SK-N-SH (cell line): Measurements from ENCODE around the gene SESN1. TPM values are rescaled to one million over a fixed set of nuclear protein-coding genes. Genes with fewer than 3 reads are reported as not detected.
"Not testable (repeated sequence)": the region's sequence is repeated elsewhere in the genome, so short reads cannot be mapped to it uniquely, and the experiment has no call there.

Experiments used
- CTCF ChIA-PET: fragments of 300-600, 350-600 bp; formaldehyde crosslinking; extraction: SDS; loops from one replicate; lab custom pipeline; 2021; lab: Yijun Ruan, JAX
- POLR2A ChIA-PET: fragments of 350-600 bp; sonication (Branson Sonifier 250); formaldehyde crosslinking; extraction: SDS; loops from one replicate; lab custom pipeline; 2020; ENCODE audit warnings: antibody characterized with exemption, inconsistent platforms; lab: Yijun Ruan, JAX
- DNase-seq: peaks from one replicate; pipeline ENCODE4 v3.0.0; 2012
- H2AFZ ChIP-seq: fragments of 200-600 bp; sonication (generic); 2 replicates; pipeline ENCODE4 v1.8.1; 2016; ENCODE audit warnings: antibody characterized with exemption, mild to moderate bottlenecking, low read depth
- H3F3A ChIP-seq: fragments of 200-600 bp; sonication (generic); replicated peaks from 2 replicates; pipeline ENCODE3; 2016; ENCODE audit warnings: antibody characterized with exemption, mild to moderate bottlenecking; ENCODE audit not compliant: insufficient read depth
- H3K27ac ChIP-seq, 2 experiments: fragments of 200-500 bp in 1 of 2; fragments of 200-600 bp in 1 of 2; sonication (Bioruptor generic) in 1 of 2; sonication (generic), shearing (Covaris generic) in 1 of 2; 2 replicates each; pipeline versions ENCODE4 v1.5.1 to v1.6.1; 2014 to 2016; ENCODE audit warnings: low read depth in 2 of 2, inconsistent platforms in 1 of 2, low read length in 1 of 2, mild to moderate bottlenecking in 1 of 2, mixed read lengths in 1 of 2
- H3K27me3 ChIP-seq: fragments of 200-600 bp; sonication (generic), shearing (Covaris generic); 2 replicates; pipeline ENCODE4 v1.6.1; 2016; ENCODE audit warnings: mixed run types; ENCODE audit not compliant: insufficient read depth
- H3K36me3 ChIP-seq, 2 experiments: fragments of 200-500 bp in 1 of 2; fragments of 200-600 bp in 1 of 2; sonication (Bioruptor generic) in 1 of 2; sonication (generic) in 1 of 2; replicated peaks in 1 of 2; 2 replicates each; pipeline versions ENCODE3 to v1.5.1; 2014 to 2016; ENCODE audit warnings: low read length in 1 of 2, mild to moderate bottlenecking in 1 of 2; ENCODE audit not compliant: insufficient read depth in 2 of 2, control insufficient read depth in 1 of 2
- H3K4me1 ChIP-seq, 2 experiments: fragments of 200-500 bp in 1 of 2; fragments of 200-600 bp in 1 of 2; sonication (Bioruptor generic) in 1 of 2; sonication (generic), shearing (Covaris generic) in 1 of 2; 2 replicates each; pipeline versions ENCODE4 v1.5.1 to v1.6.1; 2014 to 2016; ENCODE audit warnings: low read depth in 1 of 2, low read length in 1 of 2, mixed run types in 1 of 2; ENCODE audit not compliant: insufficient read depth in 2 of 2, control insufficient read depth in 1 of 2
- H3K4me2 ChIP-seq: fragments of 200-600 bp; sonication (generic), shearing (Covaris generic); 2 replicates; pipeline ENCODE4 v1.6.1; 2017; ENCODE audit warnings: mixed run types
- H3K4me3 ChIP-seq, 2 experiments: fragments of 200-500 bp in 1 of 2; fragments of 200-600 bp in 1 of 2; sonication (Bioruptor generic) in 1 of 2; sonication (generic), shearing (Covaris generic) in 1 of 2; 2 replicates each; pipeline versions ENCODE4 v1.5.1 to v1.8.1; 2014 to 2016; ENCODE audit warnings: low read depth in 2 of 2, inconsistent platforms in 1 of 2, low read length in 1 of 2, mild to moderate bottlenecking in 1 of 2, mixed read lengths in 1 of 2, moderate library complexity in 1 of 2
- H3K79me2 ChIP-seq: fragments of 200-600 bp; sonication (generic); 2 replicates; pipeline ENCODE4 v1.8.1; 2017; ENCODE audit warnings: mild to moderate bottlenecking; ENCODE audit not compliant: insufficient read depth
- H3K9ac ChIP-seq: fragments of 200-600 bp; sonication (generic); 2 replicates; pipeline ENCODE4 v1.6.1; 2017; ENCODE audit warnings: mixed run types
- H3K9me2 ChIP-seq: fragments of 200-600 bp; sonication (generic); 2 replicates; pipeline ENCODE4 v1.6.1; 2017; ENCODE audit warnings: mixed run types
- H3K9me3 ChIP-seq: fragments of 200-600 bp; sonication (generic); 2 replicates; pipeline ENCODE4 v1.6.1; 2017; ENCODE audit warnings: mixed run types, mild to moderate bottlenecking, moderate library complexity
- H4K20me1 ChIP-seq: fragments of 200-600 bp; sonication (generic); 2 replicates; pipeline ENCODE4 v1.6.1; 2017; ENCODE audit warnings: mild to moderate bottlenecking, mixed run types; ENCODE audit not compliant: insufficient read depth
- FOSL2 ChIP-seq: IDR thresholded peaks from 2 replicates; pipeline ENCODE4 v1.4.0; 2012; ENCODE audit warnings: low read depth, mild to moderate bottlenecking, moderate library complexity, borderline replicate concordance
- FOXM1 ChIP-seq: IDR thresholded peaks from 2 replicates; pipeline ENCODE4 v1.4.0; 2012; ENCODE audit warnings: low read depth, mild to moderate bottlenecking
- IRF3 ChIP-seq: fragments of 150-350 bp; IDR thresholded peaks from 2 replicates; pipeline ENCODE4 v1.6.1; 2016; ENCODE audit warnings: mild to moderate bottlenecking, low read depth, low read length
- JUND ChIP-seq: IDR thresholded peaks from 2 replicates; pipeline ENCODE4 v1.4.0; 2012
- MAX ChIP-seq: IDR thresholded peaks from 2 replicates; pipeline ENCODE4 v1.4.0; 2012; ENCODE audit warnings: low read depth
- MXI1 ChIP-seq: IDR thresholded peaks from 2 replicates; pipeline ENCODE4 v1.6.1; 2012; ENCODE audit warnings: mild to moderate bottlenecking, low read depth, low read length, improper control_type of control experiment
- NFIC ChIP-seq: IDR thresholded peaks from 2 replicates; pipeline ENCODE4 v1.4.0; 2012; ENCODE audit warnings: borderline replicate concordance
- NRF1 ChIP-seq: IDR thresholded peaks from 2 replicates; pipeline ENCODE4 v1.6.1; 2012; ENCODE audit warnings: low read depth, mild to moderate bottlenecking, low read length
- RAD21 ChIP-seq: IDR thresholded peaks from 2 replicates; pipeline ENCODE4 v1.6.1; 2012; ENCODE audit warnings: mild to moderate bottlenecking, low read length
- SIN3A ChIP-seq: IDR thresholded peaks from 2 replicates; pipeline ENCODE4 v1.6.1; 2012; ENCODE audit warnings: low read depth, mild to moderate bottlenecking, low read length, moderate library complexity, borderline replicate concordance
- TCF12 ChIP-seq: IDR thresholded peaks from 2 replicates; pipeline ENCODE4 v1.4.0; 2012
- WGBS: methylation state at CpG from one replicate; pipeline ENCODE4 v1.1.6; 2017; ENCODE audit warnings: low lambda C conversion rate; 5-methylcytosine and 5-hydroxymethylcytosine counted together
- polyA plus RNA-seq, 3 experiments: library from polyadenylated mRNA; depleted of rRNA; stranded (reverse); fragments of >200 nt; gene quantifications; 2 replicates each; pipeline ENCODE4 v1.2.3, GENCODE V29; 2012
- TF ChIP-seq, protein P1 (sequence below): fragments of 150-350 bp; IDR thresholded peaks from 2 replicates; pipeline ENCODE4 v1.6.1; 2017; ENCODE audit warnings: antibody characterized with exemption, low read length, low read depth, borderline replicate concordance
- TF ChIP-seq, protein P2 (sequence below): IDR thresholded peaks from 2 replicates; pipeline ENCODE4 v1.4.0; 2012; ENCODE audit warnings: low read depth, borderline replicate concordance

SESN1 gene
- polyA plus RNA-seq, 1 of the 3 experiments (the other 2 are of a cell fraction), result 13.1 TPM

- ChIA-PET POLR2A (no interaction called here), CTCF (interaction anchor here (1.1 kb wide), 1 partner anchor 10 kb away, joined by 3 read pairs; no protein-coding TSS in a partner anchor)
- no peaks in the 10 kb centered on the region for H3K9me3 ChIP-seq
- H4K20me1 ChIP-seq, result no peaks in the 10 kb centered on the region
- no peaks in the 10 kb centered on the region for H3K27me3 ChIP-seq
- no peak overlapping the region for H3K27ac ChIP-seq
- H3K9me2 ChIP-seq, result no peaks in the 10 kb centered on the region
- no peak overlapping the region for H3K9ac ChIP-seq
- TF ChIP-seq JUND (no peak), MAX (no peak), IRF3 (no peak), FOXM1 (no peak), TCF12 (no peak), NFIC (no peak), SIN3A (no peak), RAD21 (no peak), FOSL2 (no peak), NRF1 (no peak), MXI1 (no peak)
- TF ChIP-seq, protein P1, sequence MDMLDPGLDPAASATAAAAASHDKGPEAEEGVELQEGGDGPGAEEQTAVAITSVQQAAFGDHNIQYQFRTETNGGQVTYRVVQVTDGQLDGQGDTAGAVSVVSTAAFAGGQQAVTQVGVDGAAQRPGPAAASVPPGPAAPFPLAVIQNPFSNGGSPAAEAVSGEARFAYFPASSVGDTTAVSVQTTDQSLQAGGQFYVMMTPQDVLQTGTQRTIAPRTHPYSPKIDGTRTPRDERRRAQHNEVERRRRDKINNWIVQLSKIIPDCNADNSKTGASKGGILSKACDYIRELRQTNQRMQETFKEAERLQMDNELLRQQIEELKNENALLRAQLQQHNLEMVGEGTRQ, result no peak
- TF ChIP-seq, protein P2, sequence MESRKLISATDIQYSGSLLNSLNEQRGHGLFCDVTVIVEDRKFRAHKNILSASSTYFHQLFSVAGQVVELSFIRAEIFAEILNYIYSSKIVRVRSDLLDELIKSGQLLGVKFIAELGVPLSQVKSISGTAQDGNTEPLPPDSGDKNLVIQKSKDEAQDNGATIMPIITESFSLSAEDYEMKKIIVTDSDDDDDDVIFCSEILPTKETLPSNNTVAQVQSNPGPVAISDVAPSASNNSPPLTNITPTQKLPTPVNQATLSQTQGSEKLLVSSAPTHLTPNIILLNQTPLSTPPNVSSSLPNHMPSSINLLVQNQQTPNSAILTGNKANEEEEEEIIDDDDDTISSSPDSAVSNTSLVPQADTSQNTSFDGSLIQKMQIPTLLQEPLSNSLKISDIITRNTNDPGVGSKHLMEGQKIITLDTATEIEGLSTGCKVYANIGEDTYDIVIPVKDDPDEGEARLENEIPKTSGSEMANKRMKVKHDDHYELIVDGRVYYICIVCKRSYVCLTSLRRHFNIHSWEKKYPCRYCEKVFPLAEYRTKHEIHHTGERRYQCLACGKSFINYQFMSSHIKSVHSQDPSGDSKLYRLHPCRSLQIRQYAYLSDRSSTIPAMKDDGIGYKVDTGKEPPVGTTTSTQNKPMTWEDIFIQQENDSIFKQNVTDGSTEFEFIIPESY, result no peak
- WGBS, result 79% methylated on average over 6 of the region's 6 CpGs
- no peak overlapping the region; the same call in 1 of the 2 replicates for H3K4me2 ChIP-seq
- H3F3A ChIP-seq, result peaks cover 12% of the 10 kb centered on the region
- H3K4me1 ChIP-seq, result no peaks in the 10 kb centered on the region; a peak in 1 of 4 replicates
- H3K79me2 ChIP-seq, result peaks cover 3% of the 10 kb centered on the region; the same call in 1 of the 2 replicates
- no peak overlapping the region; the same call in 1 of the 2 replicates for H2AFZ ChIP-seq
- H3K4me3 ChIP-seq, result no peak overlapping the region
- no peak for DNase-seq
- peaks cover 0 to 23% of the 10 kb centered on the region in 2 experiments for H3K36me3 ChIP-seq
Measured at GRCh38 chr6:109139109-109139508, 44.5 kb upstream of the SESN1 start.

DNA sequence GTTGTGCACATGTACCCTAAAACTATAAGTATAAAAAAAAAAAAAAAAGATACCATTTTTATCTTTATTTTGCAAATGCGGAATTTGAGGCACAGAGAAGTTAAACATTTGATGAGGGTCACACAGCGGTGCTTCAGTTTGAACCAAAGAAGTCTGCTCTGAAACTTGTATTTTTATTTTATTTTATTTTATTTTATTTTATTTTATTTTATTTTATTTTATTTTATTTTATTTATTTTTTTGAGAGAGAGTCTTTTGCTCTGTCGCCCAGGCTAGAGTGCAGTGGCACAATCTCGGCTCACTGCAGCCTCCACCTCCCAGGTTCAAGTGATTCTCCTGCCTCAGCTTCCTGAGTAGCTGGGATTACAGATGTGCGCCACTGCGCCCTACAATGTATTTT lies 41.9 kb upstream of the SESN1 start:
- H3K9ac ChIP-seq, H3K27me3 ChIP-seq, H3K9me2 ChIP-seq, H3K79me2 ChIP-seq, H3K4me3 ChIP-seq, POLR2A ChIA-PET, DNase-seq, H3K4me2 ChIP-seq, H4K20me1 ChIP-seq, CTCF ChIA-PET, H3K9me3 ChIP-seq, H2AFZ ChIP-seq, H3K4me1 ChIP-seq, H3K27ac ChIP-seq: not testable (repeated sequence)
- WGBS, result 97% methylated on average over 6 of the region's 6 CpGs
- Histone ChIP-seq H3F3A (peaks cover 12% of the 10 kb centered on the region), H3K36me3 (peaks cover 0 to 20% of the 10 kb centered on the region in 2 experiments)

GRCh38 chr6:109136039-109136438 lies 41.4 kb upstream of the SESN1 start:
- H3K79me2 ChIP-seq, H2AFZ ChIP-seq, POLR2A ChIA-PET, H4K20me1 ChIP-seq, H3K27me3 ChIP-seq, H3K9me2 ChIP-seq, H3K9me3 ChIP-seq, H3K4me1 ChIP-seq, CTCF ChIA-PET, DNase-seq, H3K9ac ChIP-seq, H3K27ac ChIP-seq, H3K4me2 ChIP-seq, H3K4me3 ChIP-seq: not testable (repeated sequence)
- Histone ChIP-seq H3K36me3 (peaks cover 0 to 21% of the 10 kb centered on the region in 2 experiments), H3F3A (peaks cover 12% of the 10 kb centered on the region)
- 95% methylated on average over 6 of the region's 6 CpGs for WGBS

DNA sequence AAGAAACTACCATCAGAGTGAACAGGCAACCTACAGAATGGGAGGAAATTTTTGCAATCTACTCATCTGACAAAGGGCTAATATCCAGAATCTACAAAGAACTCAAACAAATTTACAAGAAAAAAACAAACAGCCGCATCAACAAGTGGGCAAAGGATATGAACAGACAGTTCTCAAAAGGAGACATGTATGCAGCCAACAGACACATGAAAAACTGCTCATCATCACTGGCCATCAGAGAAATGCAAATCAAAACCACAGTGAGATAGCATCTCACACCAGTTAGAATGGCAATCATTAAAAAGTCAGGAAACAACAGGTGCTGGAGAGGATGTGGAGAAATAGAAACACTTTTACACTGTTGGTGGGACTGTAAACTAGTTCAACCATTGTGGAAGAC lies 41.0 kb upstream of the SESN1 start:
- H2AFZ ChIP-seq, POLR2A ChIA-PET, H3K27ac ChIP-seq, H4K20me1 ChIP-seq, H3K4me2 ChIP-seq, H3K4me1 ChIP-seq, H3K9me3 ChIP-seq, DNase-seq, CTCF ChIA-PET, H3K79me2 ChIP-seq, H3K9ac ChIP-seq, H3K4me3 ChIP-seq, H3K9me2 ChIP-seq, H3K27me3 ChIP-seq: not testable (repeated sequence)
- 95% methylated on average over 1 of the region's 1 CpG for WGBS
- H3F3A ChIP-seq, result peaks cover 12% of the 10 kb centered on the region
- H3K36me3 ChIP-seq, result peaks cover 0 to 23% of the 10 kb centered on the region in 2 experiments
